Breast epithelium (tissue), 3 donors: ENCODE measurements around the gene RAPGEF4.

ENCODE experiments used
- POLR2A ChIP-seq: fragments of 450-650 bp; IDR thresholded peaks from one replicate; pipeline ENCODE4 v1.6.1; 2016; ENCODE audit warnings: antibody characterized with exemption, mild to moderate bottlenecking, moderate library complexity
- TF ChIP-seq, protein P1 (sequence below), 3 donors: fragments of 450-650 bp; IDR thresholded peaks; one replicate each; pipeline ENCODE4 v1.5.1; 2016 to 2017; ENCODE audit warnings: antibody characterized with exemption in 3 of 3, mild to moderate bottlenecking in 3 of 3, moderate library complexity in 3 of 3

GRCh38 chr2:172843902-172844715 is 108.5 kb downstream of the RAPGEF4 start:
- TF ChIP-seq, protein P1, sequence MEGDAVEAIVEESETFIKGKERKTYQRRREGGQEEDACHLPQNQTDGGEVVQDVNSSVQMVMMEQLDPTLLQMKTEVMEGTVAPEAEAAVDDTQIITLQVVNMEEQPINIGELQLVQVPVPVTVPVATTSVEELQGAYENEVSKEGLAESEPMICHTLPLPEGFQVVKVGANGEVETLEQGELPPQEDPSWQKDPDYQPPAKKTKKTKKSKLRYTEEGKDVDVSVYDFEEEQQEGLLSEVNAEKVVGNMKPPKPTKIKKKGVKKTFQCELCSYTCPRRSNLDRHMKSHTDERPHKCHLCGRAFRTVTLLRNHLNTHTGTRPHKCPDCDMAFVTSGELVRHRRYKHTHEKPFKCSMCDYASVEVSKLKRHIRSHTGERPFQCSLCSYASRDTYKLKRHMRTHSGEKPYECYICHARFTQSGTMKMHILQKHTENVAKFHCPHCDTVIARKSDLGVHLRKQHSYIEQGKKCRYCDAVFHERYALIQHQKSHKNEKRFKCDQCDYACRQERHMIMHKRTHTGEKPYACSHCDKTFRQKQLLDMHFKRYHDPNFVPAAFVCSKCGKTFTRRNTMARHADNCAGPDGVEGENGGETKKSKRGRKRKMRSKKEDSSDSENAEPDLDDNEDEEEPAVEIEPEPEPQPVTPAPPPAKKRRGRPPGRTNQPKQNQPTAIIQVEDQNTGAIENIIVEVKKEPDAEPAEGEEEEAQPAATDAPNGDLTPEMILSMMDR (IDR thresholded peaks at IDR 0.05), result no peak
- no peak for TF ChIP-seq POLR2A
